ENCODE measurements around the gene MYRIP.
"Not testable (repeated sequence)": the region's sequence is repeated elsewhere in the genome, so short reads cannot be mapped to it uniquely, and the experiment has no call there.

The MYRIP gene

GRCh38 chr3:40128166-40128565, 318.8 kb downstream of the MYRIP start:
- DNase-seq (ENCODE audit: low read depth, low spot score) = no peak

GRCh38 chr3:40129510-40129909, 320.1 kb downstream of the MYRIP start:
- no peak for DNase-seq (ENCODE audit: low read depth, low spot score)

DNA sequence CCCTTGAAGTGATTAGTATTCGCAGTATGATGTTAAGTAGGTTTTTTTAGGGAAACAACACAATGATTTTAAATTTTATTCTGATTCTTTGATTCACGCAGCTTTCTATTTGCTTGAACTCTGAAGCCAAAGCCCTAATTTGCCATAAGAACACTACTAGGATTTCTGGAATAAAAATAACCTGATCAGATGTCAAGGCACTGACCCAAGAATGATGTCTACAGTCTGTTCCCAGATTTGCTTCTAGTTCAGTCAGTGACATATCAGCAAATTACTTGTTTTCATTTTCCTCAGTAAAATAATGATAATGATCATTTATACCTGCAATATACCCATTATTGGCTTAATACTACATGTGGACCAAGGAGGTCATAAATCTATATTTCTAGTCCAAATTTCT, 320.6 kb downstream of the MYRIP start:
- DNase-seq (ENCODE audit: low read depth, low spot score) = no peak

- DNase-seq (ENCODE audit: low read depth, low spot score) = no peak
These were observed 321.3 kb downstream of the MYRIP start for GRCh38 chr3:40130721-40131120.

DNA sequence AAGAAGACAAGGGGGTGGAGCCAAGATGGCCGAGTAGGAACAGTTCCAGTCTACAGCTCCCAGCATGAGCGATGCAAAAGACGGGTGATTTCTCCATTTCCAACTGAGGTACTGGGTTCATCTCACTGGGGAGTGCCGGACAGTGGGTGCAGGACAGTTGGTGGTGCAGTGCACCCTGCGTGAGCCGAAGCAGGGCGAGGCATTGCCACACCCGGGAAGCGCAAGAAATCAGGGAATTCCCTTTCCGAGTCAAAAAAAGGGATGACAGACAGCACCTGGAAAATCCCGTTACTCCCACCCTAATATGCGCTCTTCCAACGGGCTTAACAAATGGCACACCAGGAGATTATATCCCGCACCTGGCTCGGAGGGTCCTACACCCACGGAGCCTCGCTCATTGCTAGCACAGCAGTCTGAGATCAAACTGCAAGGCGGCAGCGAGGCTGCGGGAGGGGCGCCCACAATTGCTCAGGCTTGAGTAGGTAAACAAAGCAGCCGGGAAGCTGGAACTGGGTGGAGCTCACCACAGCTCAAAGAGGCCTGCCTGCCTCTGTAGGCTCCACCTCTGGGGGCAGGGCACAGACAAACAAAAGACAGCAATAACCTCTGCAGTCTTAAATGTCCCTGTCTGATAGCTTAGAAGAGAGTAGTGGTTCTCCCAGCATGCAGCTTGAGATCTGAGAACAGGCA, 324.6 kb downstream of the MYRIP start:
- not testable (repeated sequence) for DNase-seq (ENCODE audit: low read depth, low spot score)

DNA sequence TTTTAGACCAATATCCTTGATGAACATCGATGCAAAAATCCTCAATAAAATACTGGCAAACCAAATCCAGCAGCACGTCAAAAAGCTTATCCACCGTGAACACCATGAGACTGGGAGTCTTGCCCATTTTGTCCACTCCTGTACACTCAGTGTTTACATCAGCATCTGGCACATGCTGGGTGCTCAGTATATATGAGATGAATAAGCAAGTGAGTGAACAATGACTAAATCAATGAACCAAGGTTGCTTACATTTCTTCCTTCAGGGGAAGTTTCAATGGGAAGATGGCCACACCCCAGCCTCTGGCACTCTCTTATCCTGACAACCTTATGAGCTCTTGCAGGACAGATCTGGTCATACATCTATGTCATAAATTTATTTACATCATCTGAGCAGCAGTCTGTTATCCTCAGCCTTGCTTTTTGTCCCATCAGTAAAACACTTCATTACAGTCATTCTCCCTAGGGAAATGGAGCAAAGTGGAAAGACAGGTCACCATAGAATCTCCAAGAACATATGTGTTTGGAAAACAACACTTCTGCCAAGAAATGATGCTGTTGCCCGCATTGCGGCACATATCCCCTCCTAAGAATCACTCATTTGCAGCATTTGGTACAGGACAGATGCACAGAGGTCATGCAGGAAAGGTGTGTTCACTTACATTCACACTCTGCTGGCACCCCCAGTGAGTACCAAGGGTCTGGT, 328.3 kb downstream of the MYRIP start:
- DNase-seq (ENCODE audit: low read depth, low spot score) = no peak

GRCh38 chr3:40143283-40144090, 334.1 kb downstream of the MYRIP start:
- DNase-seq (ENCODE audit: low read depth, low spot score) = no peak

DNA sequence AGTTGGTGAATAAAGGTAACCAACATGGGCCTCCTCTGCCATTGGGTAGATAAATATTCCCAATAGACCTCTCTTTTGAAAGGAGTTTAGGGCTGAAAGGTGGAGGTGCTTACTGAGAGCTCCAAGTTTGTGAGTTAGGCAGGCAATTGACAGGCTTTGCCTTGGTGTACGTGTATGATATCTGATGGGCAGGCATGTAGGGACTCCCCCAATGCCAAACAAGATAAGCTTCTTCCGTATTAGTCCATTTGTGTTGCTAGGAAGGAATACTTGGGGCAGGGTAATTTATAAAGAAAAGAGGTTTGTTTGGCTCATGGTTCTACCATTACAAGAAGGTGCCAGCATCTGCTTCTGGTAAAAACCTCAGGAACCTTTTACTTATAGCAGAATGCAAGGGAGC, 339.4 kb downstream of the MYRIP start:
- no peak for DNase-seq (ENCODE audit: low read depth, low spot score)

DNA sequence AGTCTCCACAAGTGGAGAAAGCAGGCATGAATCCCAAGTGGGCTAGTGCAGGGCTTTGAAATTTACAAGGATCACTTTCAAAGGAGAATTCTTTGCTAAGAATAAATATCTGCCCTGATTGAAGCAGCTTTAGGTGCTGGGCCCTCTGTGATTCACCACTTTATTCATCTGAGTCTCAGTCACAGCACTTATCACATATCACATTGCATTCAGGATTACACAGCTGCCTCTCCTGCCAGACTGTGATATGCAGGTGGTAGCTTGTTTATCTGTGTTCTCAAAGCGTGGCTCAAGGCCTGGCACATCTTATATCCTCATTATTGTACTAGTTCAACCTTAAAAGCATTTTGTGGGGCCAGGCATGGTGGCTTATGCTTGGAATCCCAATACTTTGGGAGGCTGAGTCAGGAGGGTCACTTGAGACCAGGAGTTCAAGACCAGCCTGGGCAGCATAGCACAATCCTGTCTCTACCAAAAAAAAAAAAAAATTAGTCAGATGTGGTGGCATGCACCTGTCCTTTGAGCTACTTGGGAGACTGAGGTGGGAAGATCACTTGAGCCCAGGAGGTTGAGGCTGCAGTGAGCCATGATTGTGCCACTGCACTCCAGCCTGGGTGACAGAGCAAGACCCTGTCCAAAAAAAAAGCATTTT, 343.2 kb downstream of the MYRIP start:
- DNase-seq (ENCODE audit: low read depth, low spot score) = no peak

DNA sequence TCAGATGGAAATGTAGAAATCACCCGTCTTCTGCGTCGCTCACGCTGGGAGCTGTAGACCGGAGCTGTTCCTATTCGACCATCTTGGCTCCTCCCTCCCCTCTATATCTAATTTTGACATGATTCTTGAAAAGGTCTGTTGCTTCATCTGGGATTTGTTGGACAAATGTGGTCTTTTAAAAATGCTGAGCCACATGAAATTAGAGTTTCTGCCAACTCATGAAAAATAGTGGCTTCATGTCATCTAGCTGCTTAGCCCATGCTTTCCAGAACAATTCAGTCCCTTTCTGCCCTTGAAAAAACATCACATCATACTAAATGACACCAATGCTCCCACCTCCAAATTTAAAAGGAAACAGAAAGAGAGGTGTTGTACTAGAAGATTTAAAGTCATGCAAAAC, 351.5 kb downstream of the MYRIP start:
- no peak for DNase-seq (ENCODE audit: low read depth, low spot score)

- no peak for DNase-seq (ENCODE audit: low read depth, low spot score)
These were observed 353.2 kb downstream of the MYRIP start for GRCh38 chr3:40162616-40163015.

DNA sequence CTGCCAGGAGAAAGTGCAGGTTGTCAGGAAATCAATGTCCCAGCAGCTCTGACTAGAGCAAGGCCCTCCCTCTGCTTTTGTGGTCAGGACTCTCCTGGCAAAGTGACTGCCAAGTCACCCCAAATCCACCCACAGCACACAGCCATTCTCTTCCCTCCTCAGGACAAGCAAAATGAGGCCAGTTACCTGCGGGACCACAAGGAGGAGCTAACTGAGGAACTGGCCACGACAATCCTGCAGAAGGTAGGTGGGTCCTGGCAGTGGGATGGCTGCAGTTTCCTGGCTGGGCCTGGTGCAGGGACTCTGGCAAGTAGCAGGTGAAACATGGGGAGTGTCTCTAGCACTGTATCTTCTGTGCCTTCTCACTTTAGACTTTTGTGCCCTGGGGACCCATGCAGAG, 357.6 kb downstream of the MYRIP start:
- no peak for DNase-seq (ENCODE audit: low read depth, low spot score)

- DNase-seq (ENCODE audit: low read depth, low spot score) = no peak
These were observed 358.5 kb downstream of the MYRIP start for GRCh38 chr3:40167958-40168357.

DNA sequence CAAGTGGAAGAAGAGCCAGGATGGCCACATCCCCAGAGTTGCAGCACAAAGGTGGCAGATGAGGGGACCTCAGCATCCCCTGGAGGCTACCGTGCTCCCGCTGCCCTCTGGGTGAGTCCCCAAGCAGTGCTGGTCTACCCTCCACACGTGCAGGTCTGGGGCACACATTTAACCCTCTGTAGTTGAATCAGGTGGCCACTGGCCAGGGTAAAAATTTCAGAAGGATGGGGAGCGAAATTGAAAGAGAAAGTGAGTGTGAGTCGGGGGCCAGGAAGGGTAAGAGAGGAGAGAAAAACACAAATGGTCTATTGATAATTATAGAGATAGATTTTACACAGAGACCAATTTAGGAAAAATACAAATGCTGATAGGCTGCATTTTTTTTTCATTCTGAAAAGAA, 360.6 kb downstream of the MYRIP start:
- no peak for DNase-seq (ENCODE audit: low read depth, low spot score)

- no peak for DNase-seq (ENCODE audit: low read depth, low spot score)
These were observed 361.0 kb downstream of the MYRIP start for GRCh38 chr3:40170395-40170794.

- no peak for DNase-seq (ENCODE audit: low read depth, low spot score)
These were observed 363.2 kb downstream of the MYRIP start for GRCh38 chr3:40172560-40172959.

GRCh38 chr3:40173227-40173721, 363.9 kb downstream of the MYRIP start:
- no peak for DNase-seq (ENCODE audit: low read depth, low spot score)

DNA sequence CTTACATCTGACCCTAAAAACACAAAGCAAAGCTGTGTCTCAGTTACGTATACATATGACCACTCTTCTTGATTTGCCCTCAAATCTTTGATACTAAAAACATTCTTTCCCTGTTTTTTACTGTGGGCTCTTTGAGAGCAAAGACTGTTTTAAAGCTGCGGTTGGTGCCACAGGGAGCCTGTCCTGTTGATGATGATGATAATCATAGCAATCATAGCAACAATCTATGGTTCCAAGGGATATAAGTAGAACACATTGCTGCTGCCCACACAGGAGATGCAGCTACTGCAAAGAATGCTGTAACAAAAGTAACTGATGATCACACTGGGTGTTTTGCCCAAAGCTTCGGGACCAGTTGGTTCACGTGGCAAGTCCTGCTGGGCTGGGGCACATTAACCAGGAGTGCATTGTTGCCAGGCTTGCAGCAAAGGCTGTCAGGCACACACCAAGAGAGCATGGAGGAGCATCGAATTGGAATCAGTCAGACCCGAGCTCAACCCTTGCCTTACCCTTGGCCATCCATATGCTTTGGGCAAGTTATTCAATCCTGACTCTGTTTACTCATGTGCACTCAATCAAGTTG, 368.7 kb downstream of the MYRIP start:
- DNase-seq (ENCODE audit: low read depth, low spot score) = no peak

- DNase-seq (ENCODE audit: low read depth, low spot score) = peak; percentile 16
These were observed 369.6 kb downstream of the MYRIP start for GRCh38 chr3:40179016-40179415.

GRCh38 chr3:40181182-40181581, 371.8 kb downstream of the MYRIP start:
- no peak for DNase-seq (ENCODE audit: low read depth, low spot score)

DNA sequence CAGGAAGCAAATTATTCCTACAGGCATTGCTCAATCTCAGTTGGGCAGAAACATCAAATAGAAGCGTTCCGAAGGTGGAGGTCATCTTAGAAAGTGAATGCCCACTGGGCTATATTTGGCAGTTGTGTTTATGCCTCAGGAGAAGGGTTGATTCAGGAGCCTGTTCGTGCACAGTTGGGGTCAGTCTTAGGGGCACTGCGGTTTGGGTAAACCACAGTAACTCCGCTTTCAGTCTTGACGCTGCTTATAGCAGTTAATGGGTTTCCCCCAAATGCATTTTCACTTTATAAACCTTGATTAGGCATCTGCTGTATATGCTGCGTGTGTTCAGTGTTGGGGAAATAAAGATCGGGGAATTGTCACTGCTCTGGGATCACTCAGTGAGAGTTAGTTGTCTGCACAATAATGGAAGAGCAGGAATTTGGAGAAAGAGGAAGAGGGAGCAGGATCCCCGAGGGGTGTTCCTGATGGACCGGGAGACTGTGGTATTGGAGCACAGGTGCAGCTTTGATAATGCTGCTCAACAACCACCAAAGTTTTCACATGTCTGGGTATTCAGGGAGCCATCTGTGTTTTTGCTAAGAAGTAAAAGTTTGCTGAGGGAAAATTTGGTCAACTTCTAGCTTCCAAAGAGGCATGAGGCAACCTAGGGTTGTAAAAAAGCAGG, 375.8 kb downstream of the MYRIP start:
- DNase-seq (ENCODE audit: low read depth, low spot score) = no peak
